Heart right ventricle (tissue), 16 donors: ENCODE results near the gene IDH3G. TPM values are rescaled to one million over a fixed set of nuclear protein-coding genes. Genes with fewer than 3 reads are reported as not detected.

ENCODE experiments used
- ATAC-seq, 8 donors: fragments of 200-7000 bp; cut with Tn5 transposase; one replicate each; pipeline ENCODE4 v1.9.1; 2020; ENCODE audit warnings: mild to moderate bottlenecking in 8 of 8, moderate library complexity in 8 of 8, moderate number of reproducible peaks in 1 of 8
- DNase-seq, 2 donors: peaks; one replicate each; pipeline ENCODE4 v3.0.0-alpha.2; 2020
- H3K27ac ChIP-seq, 10 donors: fragments of 200-600 bp; sonication (generic) in 2 of 10; one replicate each; pipeline versions ENCODE4 v1.5.0 to v1.8.0; 2020 to 2022; ENCODE audit warnings: mild to moderate bottlenecking in 3 of 10
- H3K27me3 ChIP-seq, 7 donors: fragments of 200-600 bp; one replicate each; pipeline ENCODE4 v1.8.0; 2021 to 2022; ENCODE audit warnings: mild to moderate bottlenecking in 2 of 7
- H3K36me3 ChIP-seq, 9 donors: fragments of 200-600 bp; sonication (generic) in 1 of 9; one replicate each; pipeline versions ENCODE4 v1.5.0 to v1.8.0; 2020 to 2022; ENCODE audit warnings: mild to moderate bottlenecking in 2 of 9
- H3K4me1 ChIP-seq, 9 donors: fragments of 200-600 bp; sonication (generic) in 1 of 9; one replicate each; pipeline versions ENCODE4 v1.5.0 to v1.8.0; 2020 to 2022; ENCODE audit warnings: mild to moderate bottlenecking in 4 of 9
- H3K4me3 ChIP-seq, 10 donors: fragments of 200-600 bp; sonication (generic) in 2 of 10; one replicate each; pipeline versions ENCODE4 v1.5.0 to v1.8.0; 2020 to 2022; ENCODE audit warnings: mild to moderate bottlenecking in 7 of 10, moderate library complexity in 2 of 10
- H3K9me3 ChIP-seq, 11 donors: fragments of 200-600 bp in 10 of 11; sonication (generic) in 2 of 11; one replicate each; pipeline versions ENCODE4 v1.5.0 to v1.8.0; 2013 to 2022; ENCODE audit warnings: mild to moderate bottlenecking in 2 of 11, control low read depth in 1 of 11, moderate library complexity in 1 of 11
- CTCF ChIP-seq, 9 donors: fragments of 200-600 bp; sonication (generic) in 2 of 9; IDR thresholded peaks; one replicate each; pipeline versions ENCODE4 v1.5.0 to v1.8.0; 2021 to 2022; ENCODE audit warnings: antibody characterized with exemption in 9 of 9, mild to moderate bottlenecking in 5 of 9, moderate library complexity in 1 of 9
- whole genome bisulfite sequencing, 2 donors: extraction: QIAGEN DNeasy Blood & Tissue Kit; methylation state at CpG; one replicate each; pipeline ENCODE4 v1.1.7; 2013; ENCODE audit warnings: inconsistent platforms in 1 of 2; 5-methylcytosine and 5-hydroxymethylcytosine counted together
- intact Hi-C, 10 donors: fragments of 100-400 bp; cut with DNase I; formaldehyde crosslinking; loops; one replicate each; pipeline versions ENCODE4 v1.11.1 to v1.14.2; 2022
- polyA plus RNA-seq, 2 donors: library from polyadenylated mRNA; stranded (reverse); fragments of 200-250 nt; gene quantifications; one replicate each; pipeline ENCODE4 v1.2.3, GENCODE V29; 2013
- total RNA-seq, 10 donors: library from RNA; stranded (reverse); fragmentation: NEBNext Ultra II Directional in 3 of 10; extraction: Animal tissue kit (Norgen Biotek cat#: 25700) in 3 of 10; gene quantifications; one replicate each; pipeline versions ENCODE4 v1.2.1 to v1.2.4, GENCODE V29; 2021 to 2023
- donor health status: Arrhythmogenic right ventricular cardiomyopathy.
- donor health status: ischemic (EF 13 %, LVEDD 7.1; RV severe dilation, severe dysfunction).
- donor health status: healthy with polysubstance abuse.
- donor health status: DM: no; HTN: yes; CAD: no.
- donor health status: DM: no; HTN: no; CAD: no.
- donor health status: ischemic (EF 25% LVEDD 6.9; RV normal size, moderate dysfunction).
- donor health status: ischemic (EF 25% LVEDD 5.7; RV mildly dilated, moderate dysfunction).
- donor health status: healthy.
- donor health status: DM: yes; HTN: yes; CAD: no.
- donor health status: Ischemic cardiomyopathy.
- donor health status: ischemic (EF 35%, LVEDD 5.7; RV mildly dilated, moderate dysfunction).
- donor health status: nonischemic (EF 11% LVEDD 7.7; RV severe dilation, severe dysfunction).
- donor health status: DM: yes; HTN: yes; CAD: no.
- donor health status: PGD.
- donor health status: ischemic (EF 29% LVEDD 5.4; RV normal size, mild dysfunction).
- donor health status: nonischemic (EF 23%, LVEDD 6.1; RV moderate dilation, normal function).

The IDH3G gene
- total and polyA plus RNA-seq, 12 donors, result 58.7 to 97.2 (median 74.5) TPM

GRCh38 chrX:153800746-153801145 is 6.6 kb upstream of the IDH3G start:
- no peak for TF ChIP-seq CTCF (IDR thresholded peaks at IDR 0.05)
- Histone ChIP-seq H3K4me3 (no peak overlapping the region), H3K4me1 (peaks cover 0 to 9% (median 5%) of the 10 kb centered on the region in 9 donors), H3K36me3 (peaks cover 0 to 35% (median 0%) of the 10 kb centered on the region in 9 donors), H3K9me3 (peaks cover 0 to 14% (median 0%) of the 10 kb centered on the region in 11 donors), H3K27me3 (no peaks in the 10 kb centered on the region), H3K27ac (peak overlapping the region in 6 of 10 donors; percentile 8 to 76 (median 31))
- DNase-seq, result no peak
- intact Hi-C loops, result no loop called here
- ATAC-seq, result peak in 6 of 8 donors; percentile 4 to 31 (median 20)
- WGBS, 2 donors, result 86 to 88% methylated on average over 7 of the region's 7 CpGs

- TF ChIP-seq CTCF (IDR thresholded peaks at IDR 0.05), result no peak
- Histone ChIP-seq H3K36me3 (peaks cover 0 to 35% (median 0%) of the 10 kb centered on the region in 9 donors), H3K4me3 (no peak overlapping the region), H3K9me3 (peaks cover 0 to 14% (median 0%) of the 10 kb centered on the region in 11 donors), H3K4me1 (peaks cover 0 to 14% (median 8%) of the 10 kb centered on the region in 9 donors), H3K27ac (peak overlapping the region in 6 of 10 donors; percentile 19 to 76 (median 34)), H3K27me3 (no peaks in the 10 kb centered on the region)
- ATAC-seq (peak; percentile 15 to 81 (median 53)), DNase-seq (peak in 1 of 2 donors; percentile 24)
- WGBS, 2 donors, result 63 to 72% methylated on average over 13 to 16 of the region's 16 CpGs
- intact Hi-C loops, result no loop called here
Observed at GRCh38 chrX:153800177-153800722, 6.1 kb upstream of the IDH3G start.

GRCh38 chrX:153799326-153799725 is 5.2 kb upstream of the IDH3G start:
- Histone ChIP-seq H3K27me3 (no peaks in the 10 kb centered on the region), H3K36me3 (peaks cover 0 to 35% (median 0%) of the 10 kb centered on the region in 9 donors), H3K9me3 (peaks cover 0 to 20% (median 0%) of the 10 kb centered on the region in 11 donors), H3K4me3 (no peak overlapping the region), H3K4me1 (peaks cover 0 to 17% (median 9%) of the 10 kb centered on the region in 9 donors), H3K27ac (peak overlapping the region in 1 of 10 donors; percentile 76)
- ATAC-seq, result no peak
- 79 to 97% methylated on average over 3 to 5 of the region's 5 CpGs for whole genome bisulfite sequencing, 2 donors
- no peak for DNase-seq
- no peak for TF ChIP-seq CTCF (IDR thresholded peaks at IDR 0.05)
- intact Hi-C loops, result loop anchor here in 4 of 10 donors (10.0 kb wide), 2 partner anchors 125 to 145 kb away; partner anchors contain the start of genes ARHGAP4 (in 3 of the 4) and RENBP (in 1 of the 4)

GRCh38 chrX:153797415-153798015 is 3.3 kb upstream of the IDH3G start:
- DNase-seq (no peak), ATAC-seq (no peak)
- H3K9me3 ChIP-seq, result peaks cover 0 to 21% (median 0%) of the 10 kb centered on the region in 11 donors
- no peak for TF ChIP-seq CTCF (IDR thresholded peaks at IDR 0.05)
- 86 to 87% methylated on average over 12 to 15 of the region's 15 CpGs for WGBS, 2 donors
- no peak overlapping the region for H3K4me3 ChIP-seq
- H3K27me3 ChIP-seq, result no peaks in the 10 kb centered on the region
- intact Hi-C loops, result loop anchor here in 4 of 10 donors (10.0 kb wide), 2 partner anchors 127 to 147 kb away; partner anchors contain the start of genes ARHGAP4 (in 3 of the 4) and RENBP (in 1 of the 4)
- peaks cover 0 to 35% (median 0%) of the 10 kb centered on the region in 9 donors for H3K36me3 ChIP-seq
- peaks cover 0 to 28% (median 17%) of the 10 kb centered on the region in 9 donors for H3K4me1 ChIP-seq
- H3K27ac ChIP-seq, result no peak overlapping the region
